Nephron progenitor cell (in vitro differentiated cells): ENCODE measurements around the gene CELF5.
A peak's percentile ranks its signal among the peaks of the same experiment; 100 is the strongest.

Source experiments
- DNase-seq: peaks from one replicate; pipeline ENCODE4 v3.0.0; 2021
- H3K27ac Mint-ChIP-seq: 2 replicates; pipeline ENCODE4 v1.8.0; 2021; ENCODE audit warnings: mild to moderate bottlenecking, moderate library complexity, mixed read lengths
- H3K27me3 Mint-ChIP-seq: 2 replicates; pipeline ENCODE4 v1.8.0; 2021; ENCODE audit warnings: mild to moderate bottlenecking, low read depth, mixed read lengths; ENCODE audit not compliant: poor library complexity
- H3K36me3 Mint-ChIP-seq: 2 replicates; pipeline ENCODE4 v1.8.0; 2021; ENCODE audit warnings: low read depth, mixed read lengths
- H3K4me1 Mint-ChIP-seq: 2 replicates; pipeline ENCODE4 v1.8.0; 2021; ENCODE audit warnings: mixed read lengths
- H3K4me3 Mint-ChIP-seq: 2 replicates; pipeline ENCODE4 v1.8.0; 2021; ENCODE audit warnings: mild to moderate bottlenecking, moderate library complexity, mixed read lengths
- H3K9me3 Mint-ChIP-seq: 2 replicates; pipeline ENCODE4 v1.8.0; 2021; ENCODE audit warnings: mild to moderate bottlenecking, moderate library complexity, mixed read lengths
- CTCF ChIP-seq: fragments of 200-600 bp; sonication (generic); IDR thresholded peaks from 2 replicates; pipeline ENCODE4 v1.5.0; 2021; ENCODE audit warnings: antibody characterized with exemption

The CELF5 gene

GRCh38 chr19:3270902-3271301, 46.4 kb downstream of the CELF5 start:
- H3K27me3 Mint-ChIP-seq: peaks cover 94% of the 10 kb centered on the region
- H3K9me3 Mint-ChIP-seq: peaks cover 28% of the 10 kb centered on the region

GRCh38 chr19:3272401-3272931, 48.0 kb downstream of the CELF5 start:
- H3K27ac Mint-ChIP-seq: no peak overlapping the region
- no peaks in the 10 kb centered on the region for H3K36me3 Mint-ChIP-seq
- no peak for TF ChIP-seq CTCF
- no peak for DNase-seq
- H3K9me3 Mint-ChIP-seq: peaks cover 23% of the 10 kb centered on the region
- no peak overlapping the region for H3K4me3 Mint-ChIP-seq
- H3K27me3 Mint-ChIP-seq: peaks cover 92% of the 10 kb centered on the region
- peaks cover 11% of the 10 kb centered on the region for H3K4me1 Mint-ChIP-seq

More at GRCh38 chr19:3270902-3271301, 46.4 kb downstream of the CELF5 start:
- TF ChIP-seq CTCF: no peak
- Mint-ChIP-seq H3K36me3 (no peaks in the 10 kb centered on the region), H3K27ac (no peak overlapping the region), H3K4me1 (peaks cover 8% of the 10 kb centered on the region), H3K4me3 (no peak overlapping the region)
- no peak for DNase-seq

GRCh38 chr19:3272952-3273351, 48.5 kb downstream of the CELF5 start:
- H3K4me1 Mint-ChIP-seq: peaks cover 16% of the 10 kb centered on the region
- no peaks in the 10 kb centered on the region for H3K36me3 Mint-ChIP-seq
- TF ChIP-seq CTCF: no peak
- peaks cover 91% of the 10 kb centered on the region for H3K27me3 Mint-ChIP-seq
- peaks cover 23% of the 10 kb centered on the region for H3K9me3 Mint-ChIP-seq
- H3K4me3 Mint-ChIP-seq: no peak overlapping the region
- DNase-seq: no peak
- no peak overlapping the region for H3K27ac Mint-ChIP-seq

- Mint-ChIP-seq H3K36me3 (no peaks in the 10 kb centered on the region), H3K4me1 (peaks cover 23% of the 10 kb centered on the region), H3K9me3 (peaks cover 23% of the 10 kb centered on the region), H3K27ac (no peak overlapping the region), H3K4me3 (peak overlapping the region; percentile 80), H3K27me3 (peaks cover 90% of the 10 kb centered on the region)
- no peak for TF ChIP-seq CTCF
- DNase-seq: no peak
Measured at GRCh38 chr19:3274245-3274941, 49.9 kb downstream of the CELF5 start.

GRCh38 chr19:3274942-3275582, 50.6 kb downstream of the CELF5 start:
- Mint-ChIP-seq H3K36me3 (no peaks in the 10 kb centered on the region), H3K4me3 (peak overlapping the region; percentile 80), H3K9me3 (peaks cover 20% of the 10 kb centered on the region), H3K27ac (no peak overlapping the region), H3K27me3 (peaks cover 90% of the 10 kb centered on the region), H3K4me1 (peaks cover 23% of the 10 kb centered on the region)
- DNase-seq: peak; percentile 72
- peak; percentile 42 for TF ChIP-seq CTCF
